K562 (cell line): Measurements from ENCODE around the gene AIFM3. TPM values are rescaled to one million over a fixed set of nuclear protein-coding genes. Genes with fewer than 3 reads are reported as not detected.

Source experiments
- ATAC-seq: fragments of 200-7000 bp; cut with Tn5 transposase; 3 replicates; pipeline ENCODE4 v1.9.1; 2020; ENCODE audit warnings: moderate library complexity
- BruUV-seq: library from RNA; stranded (reverse); fragments of 400-500 nt; replicated peaks from 2 replicates; lab custom pipeline; 2021; lab: Mats Ljungman, UMichigan
- CTCF ChIA-PET: fragments of 300-600 bp; formaldehyde crosslinking; extraction: SDS; loops from one replicate; lab custom pipeline; 2021; ENCODE audit warnings: low intra/inter-chr PET ratio; lab: Yijun Ruan, JAX
- POLR2A ChIA-PET: fragments of 300-600, 350-650 bp; sonication (Branson Sonifier 250); formaldehyde crosslinking; extraction: SDS; loops from one replicate; lab custom pipeline; 2021; ENCODE audit warnings: antibody characterized with exemption, inconsistent platforms; lab: Yijun Ruan, JAX
- DNase-seq, 4 experiments: peaks; one replicate each; pipeline versions ENCODE4 v3.0.0 to v3.0.0-alpha.2; 2011 to 2018; ENCODE audit warnings: low spot score in 3 of 4, mixed read lengths in 3 of 4; ENCODE audit errors: extremely low read depth in 1 of 4
- FAIRE-seq: peaks from 2 replicates; lab custom pipeline; 2011; peaks lifted over from hg19 to GRCh38; lab: Jason Lieb, UNC
- H2AFZ ChIP-seq: 2 replicates; pipeline ENCODE4 v1.6.0; 2011; ENCODE audit warnings: low read depth, low read length, control low read depth, inconsistent platforms
- H3K27ac ChIP-seq: fragments of 200-600 bp; 3 replicates; pipeline ENCODE4 v1.8.0; 2011; ENCODE audit warnings: low read depth, mild to moderate bottlenecking, control low read depth, inconsistent platforms, low read length, moderate library complexity, mixed read lengths; ENCODE audit errors: extremely low read depth
- H3K27me3 ChIP-seq, 2 experiments: fragments of 300-600 bp in 1 of 2; 2 replicates in 1 of 2; 3 replicates in 1 of 2; pipeline versions ENCODE4 v1.6.0 to v1.8.0; 2011; ENCODE audit warnings: inconsistent platforms in 2 of 2, low read length in 2 of 2, mild to moderate bottlenecking in 1 of 2, mixed read lengths in 1 of 2, moderate library complexity in 1 of 2; ENCODE audit not compliant: control insufficient read depth in 2 of 2, insufficient read depth in 2 of 2
- H3K36me3 ChIP-seq: fragments of 300-600 bp; 3 replicates; pipeline ENCODE4 v1.8.0; 2011; ENCODE audit warnings: mild to moderate bottlenecking, low read length, inconsistent platforms; ENCODE audit not compliant: control insufficient read depth, insufficient read depth
- H3K4me1 ChIP-seq, 2 experiments: fragments of 200-600 bp in 1 of 2; replicated peaks in 1 of 2; 2 replicates in 1 of 2; 3 replicates in 1 of 2; pipeline versions ENCODE4 v1.5.1 to v1.8.0; 2011; ENCODE audit warnings: inconsistent platforms in 2 of 2, low read length in 2 of 2, mild to moderate bottlenecking in 1 of 2, mixed read lengths in 1 of 2, moderate library complexity in 1 of 2; ENCODE audit not compliant: control insufficient read depth in 2 of 2, insufficient read depth in 2 of 2
- H3K4me2 ChIP-seq: 2 replicates; pipeline ENCODE4 v1.6.1; 2011; ENCODE audit warnings: low read length, control low read depth, inconsistent platforms, mixed read lengths; ENCODE audit not compliant: insufficient read depth
- H3K4me3 ChIP-seq: fragments of 200-600 bp; sonication (generic), shearing (Covaris generic); 2 replicates; pipeline ENCODE4 v1.5.1; 2016; ENCODE audit warnings: control low read depth, inconsistent platforms
- H3K79me2 ChIP-seq: fragments of 200-600 bp; 3 replicates; pipeline ENCODE4 v1.8.0; 2011; ENCODE audit warnings: low read length, inconsistent platforms; ENCODE audit not compliant: control insufficient read depth, insufficient read depth
- H3K9ac ChIP-seq, 2 experiments: 2 replicates each; pipeline versions ENCODE4 v1.6.0 to v1.6.1; 2011; ENCODE audit warnings: low read depth in 2 of 2, low read length in 2 of 2, control low read depth in 1 of 2, inconsistent platforms in 1 of 2, mild to moderate bottlenecking in 1 of 2, mixed read lengths in 1 of 2; ENCODE audit not compliant: insufficient read depth in 1 of 2
- H3K9me1 ChIP-seq: one replicate; pipeline ENCODE4 v1.6.0; 2011; ENCODE audit warnings: inconsistent platforms, mild to moderate bottlenecking, low read length, moderate library complexity; ENCODE audit not compliant: control insufficient read depth, insufficient read depth
- H3K9me3 ChIP-seq: replicated peaks from 2 replicates; pipeline ENCODE4 v1.5.1; 2011; ENCODE audit warnings: low read depth, low read length, inconsistent platforms; ENCODE audit not compliant: control insufficient read depth, insufficient read depth
- H4K20me1 ChIP-seq: replicated peaks from 2 replicates; pipeline ENCODE4 v1.6.1; 2011; ENCODE audit warnings: low read length, inconsistent platforms, mixed read lengths; ENCODE audit not compliant: control insufficient read depth, insufficient read depth
- E2F6 ChIP-seq, 2 experiments: IDR thresholded peaks; 2 replicates each; pipeline ENCODE4 v1.6.1; 2011; ENCODE audit warnings: borderline replicate concordance in 1 of 2, control low read depth in 1 of 2, low read depth in 1 of 2, low read length in 1 of 2, mild to moderate bottlenecking in 1 of 2, mixed read lengths in 1 of 2, moderate library complexity in 1 of 2; ENCODE audit not compliant: insufficient read depth in 1 of 2, insufficient read length in 1 of 2, poor library complexity in 1 of 2, severe bottlenecking in 1 of 2; ENCODE audit errors: extremely low read depth in 1 of 2
- HDAC2 ChIP-seq: fragments of 450-650 bp; IDR thresholded peaks from 2 replicates; pipeline ENCODE4 v1.6.1; 2016; ENCODE audit warnings: mild to moderate bottlenecking
- ILK ChIP-seq: fragments of 450-650 bp; IDR thresholded peaks from 2 replicates; pipeline ENCODE4 v1.6.1; 2016; ENCODE audit warnings: missing genetic modification characterization, low read depth, mild to moderate bottlenecking, missing compliant biosample characterization, moderate library complexity, borderline replicate concordance
- OTX1 ChIP-seq: fragments of 450-650 bp; formaldehyde crosslinking; IDR thresholded peaks from 2 replicates; pipeline ENCODE4 v1.4.0; 2022; ENCODE audit warnings: mild to moderate bottlenecking
- TFAM ChIP-seq: fragments of 250-450 bp; sonication (Bioruptor Pico); conservative IDR thresholded peaks from 2 replicates; pipeline ENCODE4 v1.5.0; 2021; ENCODE audit warnings: mild to moderate bottlenecking, moderate library complexity
- USF2 ChIP-seq: sonication (generic); formaldehyde crosslinking; IDR thresholded peaks from 2 replicates; pipeline ENCODE4 v1.5.0; 2020; ENCODE audit warnings: missing genetic modification reagents
- YY1 ChIP-seq, 3 experiments: IDR thresholded peaks; 2 replicates each; pipeline ENCODE4 v1.6.1; 2011; ENCODE audit warnings: low read length in 2 of 3, mild to moderate bottlenecking in 2 of 3, moderate library complexity in 2 of 3, borderline replicate concordance in 1 of 3, control low read depth in 1 of 3, low read depth in 1 of 3; ENCODE audit not compliant: insufficient read depth in 3 of 3, insufficient replicate concordance in 2 of 3, control insufficient read depth in 1 of 3, insufficient read length in 1 of 3; ENCODE audit errors: extremely low read depth in 1 of 3
- WGBS: fragments of 100-300 bp; shearing (Covaris generic); methylation state at CpG from one replicate; pipeline ENCODE4 v1.1.6; 2016; ENCODE audit warnings: low coverage, mixed read lengths; ENCODE audit not compliant: insufficient coverage; ENCODE audit errors: missing lambda C conversion rate; 5-methylcytosine and 5-hydroxymethylcytosine counted together
- in situ Hi-C: fragments of 300-500 bp; cut with MboI; formaldehyde crosslinking; loops from 4 replicates; pipeline ENCODE4 v1.15.0; 2018; ENCODE audit warnings: inconsistent platforms, mixed read lengths
- intact Hi-C: fragments of 100-400 bp; cut with micrococcal nuclease; formaldehyde crosslinking; loops from 2 replicates; pipeline ENCODE4 v1.14.2; 2022
- polyA plus RNA-seq, 8 experiments: library from polyadenylated mRNA; depleted of rRNA in 4 of 8; stranded (reverse) in 5 of 8; unstranded in 3 of 8; fragments of >200 nt; fragmentation: Nextera tagmentation in 2 of 8; fragmentation: Illumina TruSeq in 1 of 8; extraction: Ambion mirVana in 2 of 8; extraction: Trizol in 1 of 8; gene quantifications; 2 replicates each; pipeline versions ENCODE4 v1.2.1 to v1.2.3, GENCODE V29; 2011 to 2014; ENCODE audit warnings: inconsistent platforms in 1 of 8, missing spikeins in 1 of 8
- total RNA-seq, 7 experiments: library from RNA; depleted of rRNA in 6 of 7; stranded (reverse); fragments of >200 nt in 6 of 7; fragmentation: Illumina TruSeq in 2 of 7; extraction: Trizol in 2 of 7; gene quantifications; 2 replicates each; pipeline versions ENCODE4 v1.2.1 to v1.2.3, GENCODE V29; 2011 to 2021; ENCODE audit warnings: low replicate concordance in 1 of 7

The AIFM3 gene
- total and polyA plus RNA-seq, 9 of the 15 experiments (the other 6 are each of a cell fraction or from before 2014, with no cell fraction given), result 0.03 to 0.20 (median 0.07) TPM; not detected in 1

- ChIA-PET CTCF (no interaction called here), POLR2A (interaction anchor here (0.6 to 64.4 kb wide), 10 partner anchors 10 to 909 kb away, joined by 3 to 1556 read pairs (median 8); partner anchors contain the start of genes AIFM3, CRKL and THAP7)
- TF ChIP-seq HDAC2 (no peak), YY1 (IDR thresholded peaks at IDR 0.05; ENCODE audit: borderline replicate concordance in 1 of 3, control insufficient read depth in 1 of 3, extremely low read depth in 1 of 3, insufficient read depth in 3 of 3, insufficient read length in 1 of 3, insufficient replicate concordance in 2 of 3, low read depth in 1 of 3, low read length in 2 of 3) (peak in 1 of 3 experiments; percentile 68), TFAM (CRISPR knock-in tag) (no peak), E2F6 (IDR thresholded peaks at IDR 0.05; ENCODE audit: borderline replicate concordance in 1 of 2, extremely low read depth in 1 of 2, insufficient read depth in 1 of 2, insufficient read length in 1 of 2, low read depth in 1 of 2, low read length in 1 of 2, poor library complexity in 1 of 2, severe bottlenecking in 1 of 2) (peak in 1 of 2 experiments; percentile 4), USF2 (CRISPR knock-in tag) (no peak), ILK (tag) (no peak), OTX1 (CRISPR knock-in tag) (0 out of 2 replicates have a peak, but pooled peaks have one; percentile 48)
- H2AFZ ChIP-seq, result peak overlapping the region; percentile 3; the same call in 1 of the 2 replicates
- ATAC-seq, result no peak
- no TSS peak for BruUV-seq
- no peaks in the 10 kb centered on the region for H4K20me1 ChIP-seq
- intact Hi-C loops, result loop anchor here (5.0 kb wide), 2 partner anchors 48 to 203 kb away; no protein-coding TSS in a partner anchor
- H3K4me2 ChIP-seq, result peak overlapping the region; percentile 92
- H3K9ac ChIP-seq, result peak overlapping the region; percentile 85 to 97; a peak in 3 of 4 replicates
- peak in 2 of 4 experiments; percentile 50 to 59 for DNase-seq
- peak; percentile 48 for FAIRE-seq
- WGBS, result 70% methylated on average over 4 of the region's 4 CpGs
- H3K9me3 ChIP-seq, result peaks cover 11% of the 10 kb centered on the region
- no peak overlapping the region for H3K4me3 ChIP-seq
- in situ Hi-C loops, result no loop called here
- peaks cover 11 to 24% of the 10 kb centered on the region in 2 experiments; a peak in 4 of 5 replicates for H3K27me3 ChIP-seq
- H3K79me2 ChIP-seq, result peaks cover 23% of the 10 kb centered on the region
- peaks cover 8% of the 10 kb centered on the region for H3K9me1 ChIP-seq
- peaks cover 23% of the 10 kb centered on the region for H3K36me3 ChIP-seq
- H3K27ac ChIP-seq, result no peak overlapping the region; the same call in 2 of the 3 replicates
- H3K4me1 ChIP-seq, result peaks cover 19 to 58% of the 10 kb centered on the region in 2 experiments
Observed at GRCh38 chr22:20980523-20980922, 13.5 kb downstream of the AIFM3 start.
